H1 (cell line): ENCODE results near the gene KBTBD13. TPM values are rescaled to one million over a fixed set of nuclear protein-coding genes. Genes with fewer than 3 reads are reported as not detected.

Source experiments
- ATF2 ChIP-seq: IDR thresholded peaks from 2 replicates; pipeline ENCODE4 v1.6.1; 2012; ENCODE audit warnings: low read length, inconsistent platforms
- BACH1 ChIP-seq: IDR thresholded peaks from 2 replicates; pipeline ENCODE4 v1.6.1; 2012; ENCODE audit warnings: low read length, improper control_type of control experiment
- CHD1 ChIP-seq: IDR thresholded peaks from 2 replicates; pipeline ENCODE4 v1.6.1; 2012; ENCODE audit warnings: low read depth, low read length, improper control_type of control experiment
- CTBP2 ChIP-seq: IDR thresholded peaks from 2 replicates; pipeline ENCODE4 v1.7.0; 2011; ENCODE audit warnings: borderline replicate concordance, mild to moderate bottlenecking, moderate library complexity, mixed read lengths, low read length; ENCODE audit not compliant: insufficient read depth, insufficient read length
- SRF ChIP-seq: IDR thresholded peaks from 2 replicates; pipeline ENCODE4 v1.6.1; 2011; ENCODE audit warnings: mild to moderate bottlenecking, low read depth, low read length, moderate library complexity
- polyA plus RNA-seq, 7 experiments: library from polyadenylated mRNA; depleted of rRNA in 3 of 7; stranded (reverse) in 5 of 7; unstranded in 2 of 7; fragments of >200 nt in 5 of 7; fragments of 200-250 nt in 2 of 7; gene quantifications; 1 replicate in 5 of 7; 2 replicates in 1 of 7; 4 replicates in 1 of 7; pipeline versions ENCODE4 v1.2.1 to v1.2.3, GENCODE V29; 2011 to 2013; ENCODE audit warnings: missing spikeins in 2 of 7, mixed read lengths in 2 of 7
- total RNA-seq: library from RNA; stranded (reverse); fragmentation: NEBNext Ultra II Directional; extraction: Animal tissue kit (Norgen Biotek cat#: 25700); gene quantifications from 2 replicates; pipeline ENCODE4 v1.2.1, GENCODE V29; 2021

Gene KBTBD13
- total and polyA plus RNA-seq, 2 of the 8 experiments (the other 6 are each of a cell fraction or from before 2014, with no cell fraction given), result not detected

- TF ChIP-seq ATF2 (no peak), CHD1 (no peak), CTBP2 (no peak), SRF (no peak), BACH1 (no peak)
Measured at GRCh38 chr15:65089206-65089824, 12.8 kb downstream of the KBTBD13 start (continued).
